ENCODE measurements around the gene BCO1.

- TF ChIP-seq CSRNP3 (CRISPR knock-in tag; IDR thresholded peaks at IDR 0.05) (no peak), ZFP30 (CRISPR knock-in tag; IDR thresholded peaks at IDR 0.05) (no peak), ISL1 (CRISPR knock-in tag; IDR thresholded peaks at IDR 0.05) (no peak), ZNF8 (CRISPR knock-in tag; IDR thresholded peaks at IDR 0.05) (no peak), PATZ1 (CRISPR knock-in tag; IDR thresholded peaks at IDR 0.05; ENCODE audit: borderline replicate concordance) (no peak), ZFP3 (CRISPR knock-in tag; IDR thresholded peaks at IDR 0.05) (no peak), GLIS3 (CRISPR knock-in tag; IDR thresholded peaks at IDR 0.05) (no peak)
- TF ChIP-seq, protein P1, sequence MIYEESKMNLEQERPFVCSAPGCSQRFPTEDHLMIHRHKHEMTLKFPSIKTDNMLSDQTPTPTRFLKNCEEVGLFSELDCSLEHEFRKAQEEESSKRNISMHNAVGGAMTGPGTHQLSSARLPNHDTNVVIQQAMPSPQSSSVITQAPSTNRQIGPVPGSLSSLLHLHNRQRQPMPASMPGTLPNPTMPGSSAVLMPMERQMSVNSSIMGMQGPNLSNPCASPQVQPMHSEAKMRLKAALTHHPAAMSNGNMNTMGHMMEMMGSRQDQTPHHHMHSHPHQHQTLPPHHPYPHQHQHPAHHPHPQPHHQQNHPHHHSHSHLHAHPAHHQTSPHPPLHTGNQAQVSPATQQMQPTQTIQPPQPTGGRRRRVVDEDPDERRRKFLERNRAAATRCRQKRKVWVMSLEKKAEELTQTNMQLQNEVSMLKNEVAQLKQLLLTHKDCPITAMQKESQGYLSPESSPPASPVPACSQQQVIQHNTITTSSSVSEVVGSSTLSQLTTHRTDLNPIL (CRISPR knock-in tag; IDR thresholded peaks at IDR 0.05; ENCODE audit: low read depth), result no peak
Observed at GRCh38 chr16:81253141-81253540, 14.7 kb downstream of the BCO1 start.
